Gastroesophageal sphincter (tissue), 4 donors: ENCODE data around the gene LYPD1. TPM values are rescaled to one million over a fixed set of nuclear protein-coding genes. Genes with fewer than 3 reads are reported as not detected.

Experiments
- ATAC-seq: fragments of 150-250 bp; one replicate; pipeline ENCODE4 v1.9.1; 2016; ENCODE audit warnings: mild to moderate bottlenecking, moderate library complexity
- H3K27ac ChIP-seq, 4 donors: fragments of 200-600 bp; sonication (generic) in 3 of 4; 1 replicate in 3 of 4; 2 replicates in 1 of 4; pipeline ENCODE4 v1.5.1; 2016 to 2019
- H3K27me3 ChIP-seq: fragments of 200-600 bp; sonication (generic); one replicate; pipeline ENCODE4 v1.5.1; 2019
- H3K36me3 ChIP-seq, 2 donors: fragments of 200-600 bp; sonication (generic); one replicate each; pipeline ENCODE4 v1.5.1; 2019; ENCODE audit warnings: control low read depth in 1 of 2
- H3K4me1 ChIP-seq, 3 donors: fragments of 200-600 bp; sonication (generic); 1 replicate in 2 of 3; 2 replicates in 1 of 3; pipeline ENCODE4 v1.5.1; 2016 to 2019; ENCODE audit warnings: control low read depth in 2 of 3
- H3K4me3 ChIP-seq, 2 donors: fragments of 200-600 bp; sonication (generic); one replicate each; pipeline ENCODE4 v1.5.1; 2019; ENCODE audit warnings: mild to moderate bottlenecking in 1 of 2, moderate library complexity in 1 of 2
- H3K9me3 ChIP-seq, 3 donors: fragments of 200-600 bp; sonication (generic); one replicate each; pipeline ENCODE4 v1.5.1; 2017 to 2019; ENCODE audit warnings: control low read depth in 2 of 3
- CTCF ChIP-seq, 4 experiments: fragments of 200-600 bp in 2 of 4; fragments of 450-650 bp in 2 of 4; sonication (generic) in 1 of 4; IDR thresholded peaks; one replicate each; pipeline ENCODE4 v1.5.1; 2017 to 2019; ENCODE audit warnings: antibody characterized with exemption in 4 of 4, mild to moderate bottlenecking in 2 of 4, moderate library complexity in 2 of 4
- EP300 ChIP-seq: sonication (generic); formaldehyde crosslinking; IDR thresholded peaks from one replicate; pipeline ENCODE4 v1.6.1; 2017; ENCODE audit warnings: antibody characterized with exemption, mild to moderate bottlenecking
- POLR2A ChIP-seq, 2 donors: fragments of 450-650 bp; IDR thresholded peaks; one replicate each; pipeline ENCODE4 v1.6.1; 2017; ENCODE audit warnings: antibody characterized with exemption in 2 of 2, mild to moderate bottlenecking in 2 of 2, moderate library complexity in 1 of 2
- POLR2AphosphoS5 ChIP-seq: sonication (generic); formaldehyde crosslinking; IDR thresholded peaks from one replicate; pipeline ENCODE4 v1.6.1; 2017; ENCODE audit warnings: antibody characterized with exemption
- WGBS, 2 donors: methylation state at CpG; one replicate each; pipeline ENCODE4 v1.1.5; 2018; ENCODE audit warnings: low coverage in 1 of 2; 5-methylcytosine and 5-hydroxymethylcytosine counted together
- total RNA-seq, 4 donors: library from RNA; depleted of rRNA; stranded (reverse); fragments of >200 nt; gene quantifications; one replicate each; pipeline ENCODE4 v1.1.0, GENCODE V29; 2016

The LYPD1 gene
- total RNA-seq, 4 donors from 2014 or later: 0.62 to 4.2 (median 1.1) TPM; not detected in 1

GRCh38 chr2:132606649-132607048, 63.4 kb downstream of the LYPD1 start:
- TF ChIP-seq POLR2AphosphoS5: no peak
- no peak for TF ChIP-seq EP300
- no peak for TF ChIP-seq CTCF (IDR thresholded peaks at IDR 0.05)
- no peak for TF ChIP-seq POLR2A (IDR thresholded peaks at IDR 0.05)
- 80% methylated on average over 1 of the region's 8 CpGs; no CpG with 5 or more reads in 1 of the 2 donors for WGBS, 2 donors
- H3K4me1 ChIP-seq: no peaks in the 10 kb centered on the region
- no peaks in the 10 kb centered on the region for H3K27me3 ChIP-seq
- H3K36me3 ChIP-seq: no peaks in the 10 kb centered on the region
- no peak for ATAC-seq
- no peaks in the 10 kb centered on the region for H3K9me3 ChIP-seq
- no peak overlapping the region for H3K27ac ChIP-seq
- no peak overlapping the region for H3K4me3 ChIP-seq

- no peak for ATAC-seq
These were observed 64.5 kb downstream of the LYPD1 start for GRCh38 chr2:132605236-132606180.

GRCh38 chr2:132604561-132604960, 65.4 kb downstream of the LYPD1 start:
- Histone ChIP-seq H3K36me3 (no peaks in the 10 kb centered on the region), H3K27ac (no peak overlapping the region), H3K4me3 (no peak overlapping the region), H3K9me3 (no peaks in the 10 kb centered on the region), H3K4me1 (no peaks in the 10 kb centered on the region), H3K27me3 (peaks cover 1% of the 10 kb centered on the region)
- no peak for ATAC-seq
- no peak for TF ChIP-seq EP300
- TF ChIP-seq CTCF (IDR thresholded peaks at IDR 0.05): no peak
- TF ChIP-seq POLR2AphosphoS5: no peak
- TF ChIP-seq POLR2A (IDR thresholded peaks at IDR 0.05): no peak
- 70 to 72% methylated on average over 1 of the region's 1 CpG for WGBS, 2 donors

More at GRCh38 chr2:132605236-132606180, 64.5 kb downstream of the LYPD1 start:
- Histone ChIP-seq H3K36me3 (no peaks in the 10 kb centered on the region), H3K4me3 (no peak overlapping the region), H3K27ac (no peak overlapping the region), H3K27me3 (no peaks in the 10 kb centered on the region), H3K4me1 (no peaks in the 10 kb centered on the region), H3K9me3 (no peaks in the 10 kb centered on the region)
- no peak for TF ChIP-seq EP300
- TF ChIP-seq POLR2AphosphoS5: no peak
- TF ChIP-seq CTCF (IDR thresholded peaks at IDR 0.05): no peak
- no peak for TF ChIP-seq POLR2A (IDR thresholded peaks at IDR 0.05)
- WGBS, 2 donors: 71 to 74% methylated on average over 6 to 9 of the region's 14 CpGs

GRCh38 chr2:132599556-132599955, 70.4 kb downstream of the LYPD1 start:
- H3K4me1 ChIP-seq: no peaks in the 10 kb centered on the region
- peaks cover 0 to 14% (median 0%) of the 10 kb centered on the region in 3 donors for H3K9me3 ChIP-seq
- no peak overlapping the region for H3K4me3 ChIP-seq
- TF ChIP-seq CTCF (IDR thresholded peaks at IDR 0.05) (no peak), EP300 (no peak), POLR2AphosphoS5 (no peak), POLR2A (IDR thresholded peaks at IDR 0.05) (no peak)
- H3K27me3 ChIP-seq: peaks cover 12% of the 10 kb centered on the region
- ATAC-seq: no peak
- H3K36me3 ChIP-seq: no peaks in the 10 kb centered on the region
- H3K27ac ChIP-seq: no peak overlapping the region
- 82 to 100% methylated on average over 2 of the region's 4 CpGs for WGBS, 2 donors

GRCh38 chr2:132598536-132598935, 71.5 kb downstream of the LYPD1 start:
- H3K27me3 ChIP-seq: peaks cover 12% of the 10 kb centered on the region
- peaks cover 0 to 14% (median 0%) of the 10 kb centered on the region in 3 donors for H3K9me3 ChIP-seq
- 50 to 80% methylated on average over 1 of the region's 3 CpGs for WGBS, 2 donors
- no peak overlapping the region for H3K4me3 ChIP-seq
- ATAC-seq: no peak
- H3K27ac ChIP-seq: no peak overlapping the region
- no peaks in the 10 kb centered on the region for H3K36me3 ChIP-seq
- TF ChIP-seq POLR2A (IDR thresholded peaks at IDR 0.05): no peak
- no peaks in the 10 kb centered on the region for H3K4me1 ChIP-seq
